Activated naive CD4-positive, alpha-beta T cell treated with anti-CD3 and anti-CD28 coated beads, Interleukin-2, amount 10 ng/mL, durations not matched to agents 7 days and 5 days (primary cell): ENCODE results near the gene PIK3R3.
A peak's percentile ranks its signal among the peaks of the same experiment; 100 is the strongest.

ENCODE experiments used
- CTCF ChIA-PET: fragments of 350-600 bp; sonication (Branson Sonifier 250); formaldehyde crosslinking; loops from one replicate; lab custom pipeline; 2021; ENCODE audit warnings: antibody characterized with exemption; lab: Charles Lee
- DNase-seq: peaks from one replicate; pipeline ENCODE4 v3.0.0-alpha.2; 2020
- H3K27ac Mint-ChIP-seq: one replicate; pipeline ENCODE4 v1.8.0; 2021; ENCODE audit warnings: mild to moderate bottlenecking, moderate library complexity, mixed read lengths
- H3K27me3 Mint-ChIP-seq: one replicate; pipeline ENCODE4 v1.8.0; 2021; ENCODE audit warnings: mild to moderate bottlenecking, mixed read lengths
- H3K36me3 Mint-ChIP-seq: one replicate; pipeline ENCODE4 v1.8.0; 2021; ENCODE audit warnings: mixed read lengths
- H3K4me1 Mint-ChIP-seq: one replicate; pipeline ENCODE4 v1.8.0; 2021; ENCODE audit warnings: mixed read lengths
- H3K4me3 Mint-ChIP-seq: one replicate; pipeline ENCODE4 v1.8.0; 2021; ENCODE audit warnings: mild to moderate bottlenecking, moderate library complexity, mixed read lengths
- H3K9me3 Mint-ChIP-seq: one replicate; pipeline ENCODE4 v1.8.0; 2021; ENCODE audit warnings: mixed read lengths

The PIK3R3 gene

GRCh38 chr1:46030074-46030870 is 102.2 kb downstream of the PIK3R3 start:
- DNase-seq: no peak
- Mint-ChIP-seq H3K4me1 (no peaks in the 10 kb centered on the region), H3K9me3 (no peaks in the 10 kb centered on the region), H3K27me3 (no peaks in the 10 kb centered on the region), H3K4me3 (no peak overlapping the region), H3K27ac (no peak overlapping the region), H3K36me3 (no peaks in the 10 kb centered on the region)
- CTCF ChIA-PET: no interaction called here

DNA sequence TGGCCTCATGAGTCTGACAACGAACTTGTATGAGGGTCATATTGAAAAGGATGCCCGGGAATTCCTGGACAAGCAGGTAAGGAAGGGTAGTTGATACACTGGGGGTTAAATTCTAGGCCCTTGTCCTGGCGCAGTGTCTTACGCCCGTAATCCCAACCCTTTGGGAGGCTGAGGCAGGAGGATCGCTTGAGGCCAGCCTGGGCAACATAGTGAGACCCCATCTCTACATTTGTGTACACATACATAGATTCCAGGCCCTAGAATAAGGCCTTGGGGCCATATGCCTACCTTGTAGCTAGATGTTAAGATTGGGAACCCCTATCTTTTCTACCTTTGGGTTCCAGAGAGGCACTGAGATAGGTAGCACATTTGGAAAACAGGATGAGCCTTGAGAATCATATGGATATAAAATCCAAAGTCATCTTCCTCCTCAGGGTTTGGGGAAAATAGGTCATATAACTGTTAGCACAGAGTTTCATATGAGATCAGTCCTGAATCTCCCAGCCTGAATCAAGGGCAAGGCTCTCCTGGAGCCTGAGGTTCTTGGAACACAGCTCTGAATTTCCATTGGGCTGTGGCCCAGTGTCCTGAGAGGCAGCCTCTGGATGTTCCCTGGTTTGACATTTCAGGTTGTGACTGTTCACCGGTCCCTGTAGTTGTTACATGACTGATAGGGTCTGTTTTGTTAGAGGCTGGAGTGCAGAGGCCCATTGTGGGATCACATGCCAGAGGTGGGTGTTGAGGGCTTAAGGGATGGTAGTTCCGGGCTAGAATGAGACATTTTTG is 104.4 kb downstream of the PIK3R3 start:
- CTCF ChIA-PET: interaction anchor here (2.2 kb wide), 1 partner anchor 9 kb away, joined by 6 read pairs; no protein-coding TSS in a partner anchor
- no peaks in the 10 kb centered on the region for H3K4me1 Mint-ChIP-seq
- no peak overlapping the region for H3K27ac Mint-ChIP-seq
- no peaks in the 10 kb centered on the region for H3K27me3 Mint-ChIP-seq
- no peaks in the 10 kb centered on the region for H3K9me3 Mint-ChIP-seq
- peaks cover 4% of the 10 kb centered on the region for H3K36me3 Mint-ChIP-seq
- DNase-seq: no peak
- H3K4me3 Mint-ChIP-seq: no peak overlapping the region

- Mint-ChIP-seq H3K36me3 (peaks cover 4% of the 10 kb centered on the region), H3K9me3 (no peaks in the 10 kb centered on the region), H3K27me3 (no peaks in the 10 kb centered on the region), H3K4me1 (no peaks in the 10 kb centered on the region), H3K4me3 (no peak overlapping the region), H3K27ac (no peak overlapping the region)
- no peak for DNase-seq
- CTCF ChIA-PET: interaction anchor here (2.2 kb wide), 1 partner anchor 10 kb away, joined by 6 read pairs; no protein-coding TSS in a partner anchor
Observed at GRCh38 chr1:46026531-46026930, 105.9 kb downstream of the PIK3R3 start.

- H3K36me3 Mint-ChIP-seq: peaks cover 4% of the 10 kb centered on the region
- H3K27ac Mint-ChIP-seq: no peak overlapping the region
- no peaks in the 10 kb centered on the region for H3K4me1 Mint-ChIP-seq
- H3K9me3 Mint-ChIP-seq: no peaks in the 10 kb centered on the region
- no peak overlapping the region for H3K4me3 Mint-ChIP-seq
- CTCF ChIA-PET: interaction anchor here (1.1 kb wide), 1 partner anchor 13 kb away, joined by 3 read pairs; no protein-coding TSS in a partner anchor
- no peaks in the 10 kb centered on the region for H3K27me3 Mint-ChIP-seq
- DNase-seq: no peak
Observed at GRCh38 chr1:46021046-46021996, 111.1 kb downstream of the PIK3R3 start.

DNA sequence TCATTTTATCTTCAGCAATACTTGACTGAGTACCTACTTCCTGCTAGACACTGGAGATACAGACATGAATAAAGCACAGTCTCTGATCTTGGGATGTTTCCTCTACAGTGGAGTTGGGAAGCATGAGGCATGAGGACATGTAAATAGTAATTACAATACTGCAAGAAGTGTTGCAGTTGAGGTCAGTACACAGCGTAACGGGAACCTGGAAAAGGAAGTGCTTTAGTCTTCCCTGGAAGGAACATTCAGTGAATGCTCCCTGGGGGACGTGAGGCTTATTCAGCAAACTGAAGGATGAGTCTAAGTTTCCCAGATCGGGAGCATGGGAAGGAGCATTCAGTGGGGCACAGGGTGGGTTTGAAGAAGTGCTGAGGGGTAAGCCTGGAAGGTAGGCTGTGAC is 112.4 kb downstream of the PIK3R3 start:
- no peak for DNase-seq
- Mint-ChIP-seq H3K9me3 (no peaks in the 10 kb centered on the region), H3K4me3 (no peak overlapping the region), H3K27me3 (no peaks in the 10 kb centered on the region), H3K27ac (no peak overlapping the region), H3K4me1 (no peaks in the 10 kb centered on the region), H3K36me3 (peaks cover 4% of the 10 kb centered on the region)
- CTCF ChIA-PET: interaction anchor here (1.1 kb wide), 1 partner anchor 122 kb away, joined by 3 read pairs; no protein-coding TSS in a partner anchor

DNA sequence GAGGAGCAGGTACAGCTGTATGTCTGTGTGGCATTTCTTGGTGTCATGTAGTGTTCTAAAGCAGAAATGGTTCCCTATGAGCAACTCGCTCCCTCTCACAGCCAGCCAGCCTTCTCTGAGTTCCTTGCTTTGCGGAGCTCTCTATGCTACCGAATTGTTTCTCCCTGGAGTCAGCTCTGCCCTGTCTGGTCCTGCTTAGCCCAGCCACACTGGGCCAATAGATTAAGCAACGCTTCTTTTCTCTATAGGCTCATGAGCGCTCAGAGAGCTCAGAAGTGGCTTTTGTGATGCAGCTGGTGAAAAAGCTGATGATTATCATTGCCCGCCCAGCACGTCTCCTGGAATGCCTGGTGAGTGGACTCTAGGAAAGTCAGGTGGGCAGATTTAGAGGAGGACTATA is 113.1 kb downstream of the PIK3R3 start:
- no peaks in the 10 kb centered on the region for H3K4me1 Mint-ChIP-seq
- H3K27ac Mint-ChIP-seq: no peak overlapping the region
- no peak for DNase-seq
- CTCF ChIA-PET: interaction anchor here (0.8 to 1.2 kb wide), 3 partner anchors 123 to 206 kb away, joined by 3 read pairs; no protein-coding TSS in a partner anchor
- no peaks in the 10 kb centered on the region for H3K9me3 Mint-ChIP-seq
- H3K36me3 Mint-ChIP-seq: peaks cover 4% of the 10 kb centered on the region
- no peaks in the 10 kb centered on the region for H3K27me3 Mint-ChIP-seq
- H3K4me3 Mint-ChIP-seq: no peak overlapping the region

DNA sequence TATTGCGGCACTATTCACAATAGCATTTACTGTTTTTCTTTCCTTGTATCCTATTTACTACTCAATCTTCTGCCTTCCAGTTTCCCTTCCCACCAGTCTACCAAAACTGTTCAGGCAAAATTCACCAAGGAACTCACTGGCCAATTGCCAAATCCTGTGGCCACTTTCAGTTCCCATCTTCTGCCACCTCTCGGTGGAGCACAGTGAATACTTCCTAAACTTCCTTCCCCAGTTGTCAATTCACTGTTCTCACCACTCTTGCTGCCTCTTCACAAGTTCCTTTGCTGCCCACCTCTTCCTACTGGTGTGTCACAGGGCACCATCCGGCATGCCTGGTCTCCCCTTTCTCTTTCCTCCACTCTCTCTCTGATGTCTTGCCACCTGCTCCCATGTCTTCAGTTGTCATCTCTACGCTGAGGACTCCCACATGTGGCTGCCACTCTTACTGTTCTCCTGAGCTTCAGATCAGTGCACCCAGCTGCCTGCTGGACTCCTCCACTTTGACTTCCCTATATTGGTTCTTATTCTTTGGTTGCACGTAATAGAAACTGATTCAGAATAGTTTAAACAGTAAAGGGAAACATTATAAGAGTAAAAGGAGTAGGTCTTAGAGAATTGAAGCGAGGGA is 114.4 kb downstream of the PIK3R3 start:
- Mint-ChIP-seq H3K36me3 (no peaks in the 10 kb centered on the region), H3K4me3 (no peak overlapping the region), H3K9me3 (no peaks in the 10 kb centered on the region), H3K27ac (no peak overlapping the region), H3K4me1 (no peaks in the 10 kb centered on the region), H3K27me3 (no peaks in the 10 kb centered on the region)
- CTCF ChIA-PET: no interaction called here
- no peak for DNase-seq

DNA sequence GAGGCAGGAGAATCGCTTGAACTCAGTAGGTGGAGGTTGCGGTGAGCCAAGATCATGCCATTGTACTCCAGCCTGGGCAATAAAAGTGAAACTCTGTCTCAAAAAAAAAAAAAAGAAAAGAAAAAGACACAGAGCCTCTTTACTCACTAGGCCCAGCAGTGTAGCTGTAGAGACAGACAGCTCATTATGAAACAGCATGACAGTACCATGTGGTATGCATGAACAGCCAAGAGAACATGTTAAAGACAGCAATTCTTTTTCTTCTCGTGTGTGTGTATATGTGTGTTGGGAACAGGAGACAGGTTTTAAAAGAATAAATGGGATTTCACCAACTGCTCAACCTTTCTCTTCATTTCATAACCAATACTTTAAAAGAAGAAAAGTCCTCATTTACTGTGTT is 118.8 kb downstream of the PIK3R3 start:
- no peak overlapping the region for H3K4me3 Mint-ChIP-seq
- H3K27me3 Mint-ChIP-seq: no peaks in the 10 kb centered on the region
- no peaks in the 10 kb centered on the region for H3K4me1 Mint-ChIP-seq
- H3K36me3 Mint-ChIP-seq: peaks cover 16% of the 10 kb centered on the region
- CTCF ChIA-PET: interaction anchor here (1.2 kb wide), 1 partner anchor 21 kb away, joined by 3 read pairs; no protein-coding TSS in a partner anchor
- DNase-seq: no peak
- no peak overlapping the region for H3K27ac Mint-ChIP-seq
- no peaks in the 10 kb centered on the region for H3K9me3 Mint-ChIP-seq

- CTCF ChIA-PET: interaction anchor here (1.2 kb wide), 1 partner anchor 23 kb away, joined by 3 read pairs; no protein-coding TSS in a partner anchor
- H3K4me1 Mint-ChIP-seq: no peaks in the 10 kb centered on the region
- no peaks in the 10 kb centered on the region for H3K27me3 Mint-ChIP-seq
- no peak overlapping the region for H3K4me3 Mint-ChIP-seq
- no peaks in the 10 kb centered on the region for H3K9me3 Mint-ChIP-seq
- no peak for DNase-seq
- H3K27ac Mint-ChIP-seq: no peak overlapping the region
- H3K36me3 Mint-ChIP-seq: peaks cover 24% of the 10 kb centered on the region
Observed at GRCh38 chr1:46012236-46012635, 120.2 kb downstream of the PIK3R3 start.

GRCh38 chr1:46011121-46011695 is 121.2 kb downstream of the PIK3R3 start:
- no peak overlapping the region for H3K27ac Mint-ChIP-seq
- no peaks in the 10 kb centered on the region for H3K27me3 Mint-ChIP-seq
- no peaks in the 10 kb centered on the region for H3K4me1 Mint-ChIP-seq
- H3K36me3 Mint-ChIP-seq: peaks cover 32% of the 10 kb centered on the region
- no peak for DNase-seq
- CTCF ChIA-PET: no interaction called here
- no peak overlapping the region for H3K4me3 Mint-ChIP-seq
- H3K9me3 Mint-ChIP-seq: no peaks in the 10 kb centered on the region

DNA sequence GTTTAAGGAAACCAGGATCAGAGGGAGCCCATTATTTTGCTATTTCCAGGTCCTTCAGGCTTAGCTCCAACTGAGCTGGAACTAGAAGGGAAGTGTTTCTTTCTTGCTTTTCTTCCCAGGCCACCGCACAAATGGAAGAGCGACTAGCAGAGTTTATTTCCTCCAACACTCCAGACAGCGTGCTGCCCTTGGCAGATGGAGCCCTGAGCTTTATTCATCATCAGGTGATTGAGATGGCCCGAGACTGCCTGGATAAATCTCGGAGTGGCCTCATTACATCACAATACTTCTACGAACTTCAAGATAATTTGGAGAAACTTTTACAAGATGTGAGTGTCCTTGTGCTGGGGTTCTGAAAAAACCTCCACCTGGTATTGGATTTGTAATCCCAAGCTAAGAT is 121.8 kb downstream of the PIK3R3 start:
- no peaks in the 10 kb centered on the region for H3K27me3 Mint-ChIP-seq
- no peak overlapping the region for H3K27ac Mint-ChIP-seq
- CTCF ChIA-PET: no interaction called here
- no peaks in the 10 kb centered on the region for H3K4me1 Mint-ChIP-seq
- H3K9me3 Mint-ChIP-seq: no peaks in the 10 kb centered on the region
- H3K4me3 Mint-ChIP-seq: no peak overlapping the region
- DNase-seq: no peak
- H3K36me3 Mint-ChIP-seq: peaks cover 35% of the 10 kb centered on the region

GRCh38 chr1:46008585-46008984 is 123.8 kb downstream of the PIK3R3 start:
- DNase-seq: no peak
- Mint-ChIP-seq H3K4me3 (no peak overlapping the region), H3K9me3 (no peaks in the 10 kb centered on the region), H3K4me1 (no peaks in the 10 kb centered on the region), H3K36me3 (peaks cover 38% of the 10 kb centered on the region), H3K27ac (no peak overlapping the region), H3K27me3 (no peaks in the 10 kb centered on the region)
- CTCF ChIA-PET: no interaction called here

DNA sequence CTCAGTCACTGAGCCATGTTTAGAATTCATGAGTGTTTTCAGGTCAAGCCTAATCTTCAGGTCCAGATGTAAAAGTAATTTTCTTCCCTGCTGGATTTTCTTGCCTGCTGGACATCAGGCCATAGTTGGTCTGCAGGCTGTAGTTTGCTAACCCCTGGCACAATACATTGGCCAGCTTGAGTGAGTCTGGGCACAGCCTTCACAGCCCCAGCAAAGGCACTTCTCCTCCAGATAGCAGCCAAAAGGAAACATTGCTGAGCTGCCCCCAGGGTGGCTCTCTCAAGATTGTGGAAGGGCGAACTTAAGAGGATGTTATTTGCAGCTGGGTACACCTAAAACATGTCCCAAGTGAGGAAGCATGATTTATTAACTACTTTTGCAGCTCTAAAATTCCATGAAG is 126.8 kb downstream of the PIK3R3 start:
- Mint-ChIP-seq H3K27me3 (no peaks in the 10 kb centered on the region), H3K4me3 (no peak overlapping the region), H3K4me1 (no peaks in the 10 kb centered on the region), H3K27ac (peak overlapping the region; percentile 60), H3K36me3 (peaks cover 34% of the 10 kb centered on the region), H3K9me3 (no peaks in the 10 kb centered on the region)
- CTCF ChIA-PET: no interaction called here
- DNase-seq: no peak
